GM23338 (cell line): Measurements from ENCODE around the gene PIK3IP1. TPM values are rescaled to one million over a fixed set of nuclear protein-coding genes. Genes with fewer than 3 reads are reported as not detected.

Source experiments
- ATAC-seq: fragments of 200-7000 bp; cut with Tn5 transposase; 3 replicates; pipeline ENCODE4 v1.9.1; 2020
- DNase-seq: peaks from one replicate; pipeline ENCODE4 v3.0.0-alpha.2; 2015; ENCODE audit warnings: low spot score
- H2AFZ ChIP-seq: fragments of 200-600 bp; sonication (generic); 2 replicates; pipeline ENCODE4 v1.8.0; 2016; ENCODE audit warnings: antibody characterized with exemption, mild to moderate bottlenecking, moderate library complexity
- H3F3A ChIP-seq: fragments of 200-600 bp; sonication (generic); replicated peaks from 2 replicates; pipeline ENCODE4 v1.8.0; 2017; ENCODE audit warnings: antibody characterized with exemption, mixed run types, low read depth
- H3K27ac ChIP-seq: fragments of 200-600 bp; sonication (generic); 2 replicates; pipeline ENCODE4 v1.6.1; 2016; ENCODE audit warnings: low read depth
- H3K27me3 ChIP-seq: fragments of 200-600 bp; sonication (generic); 2 replicates; pipeline ENCODE4 v1.8.0; 2016; ENCODE audit warnings: mild to moderate bottlenecking, mixed run types, moderate library complexity; ENCODE audit not compliant: insufficient read depth
- H3K36me3 ChIP-seq: fragments of 200-600 bp; sonication (generic); 2 replicates; pipeline ENCODE4 v1.8.0; 2016; ENCODE audit warnings: mild to moderate bottlenecking; ENCODE audit not compliant: insufficient read depth
- H3K4me1 ChIP-seq: fragments of 200-600 bp; sonication (generic); 2 replicates; pipeline ENCODE4 v1.8.0; 2016; ENCODE audit warnings: mild to moderate bottlenecking, moderate library complexity; ENCODE audit not compliant: insufficient read depth
- H3K4me2 ChIP-seq: fragments of 200-600 bp; sonication (generic); 2 replicates; pipeline ENCODE4 v1.7.1; 2017; ENCODE audit warnings: mixed run types
- H3K4me3 ChIP-seq: fragments of 200-600 bp; sonication (generic); 2 replicates; pipeline ENCODE4 v1.6.1; 2016; ENCODE audit warnings: mixed run types
- H3K79me2 ChIP-seq: fragments of 200-600 bp; sonication (generic); replicated peaks from 2 replicates; pipeline ENCODE4 v1.8.0; 2017; ENCODE audit warnings: mild to moderate bottlenecking; ENCODE audit not compliant: insufficient read depth
- H3K9me2 ChIP-seq: fragments of 200-600 bp; sonication (generic); 2 replicates; pipeline ENCODE4 v1.8.0; 2017; ENCODE audit not compliant: insufficient read depth
- H4K20me1 ChIP-seq: fragments of 200-600 bp; sonication (generic); replicated peaks from 2 replicates; pipeline ENCODE4 v1.8.0; 2017; ENCODE audit warnings: mild to moderate bottlenecking; ENCODE audit not compliant: insufficient read depth
- H3K27ac Mint-ChIP-seq: 2 replicates; pipeline ENCODE4 v1.8.0; 2020; ENCODE audit warnings: inconsistent platforms, mild to moderate bottlenecking, moderate library complexity, mixed read lengths
- H3K27me3 Mint-ChIP-seq: 3 replicates; pipeline ENCODE4 v1.8.0; 2022; ENCODE audit warnings: low read depth, mild to moderate bottlenecking, moderate library complexity, mixed read lengths, inconsistent platforms; ENCODE audit not compliant: insufficient read depth, poor library complexity
- H3K36me3 Mint-ChIP-seq: 3 replicates; pipeline ENCODE4 v1.8.0; 2021; ENCODE audit warnings: low read depth, mild to moderate bottlenecking, inconsistent platforms, moderate library complexity, mixed read lengths
- H3K4me1 Mint-ChIP-seq: 3 replicates; pipeline ENCODE4 v1.8.0; 2020; ENCODE audit warnings: mild to moderate bottlenecking, inconsistent platforms, mixed read lengths
- H3K4me3 Mint-ChIP-seq: 3 replicates; pipeline ENCODE4 v1.8.0; 2021; ENCODE audit warnings: moderate library complexity, mild to moderate bottlenecking, inconsistent platforms, mixed read lengths
- H3K9me3 Mint-ChIP-seq: 3 replicates; pipeline ENCODE4 v1.8.0; 2020; ENCODE audit warnings: moderate library complexity, mild to moderate bottlenecking, inconsistent platforms, mixed read lengths
- EZH2 ChIP-seq: fragments of 200-600 bp; sonication (generic); IDR thresholded peaks from one replicate; pipeline ENCODE4 v1.8.0; 2017; ENCODE audit warnings: antibody characterized with exemption, mild to moderate bottlenecking, low read depth; ENCODE audit not compliant: unreplicated experiment
- EZH2phosphoT487 ChIP-seq: fragments of 200-600 bp; sonication (generic); IDR thresholded peaks from one replicate; pipeline ENCODE4 v1.8.1; 2018; ENCODE audit warnings: antibody characterized with exemption; ENCODE audit not compliant: unreplicated experiment
- JUNB ChIP-seq: IDR thresholded peaks from one replicate; pipeline ENCODE4 v1.6.1; 2016; ENCODE audit warnings: antibody characterized with exemption; ENCODE audit not compliant: unreplicated experiment
- ZNF331 ChIP-seq: fragments of 250-450 bp; sonication (Bioruptor Pico); IDR thresholded peaks from 2 replicates; pipeline ENCODE4 v1.5.0; 2020; ENCODE audit warnings: low read depth, mild to moderate bottlenecking, moderate library complexity
- ZNF462 ChIP-seq: fragments of 250-450 bp; sonication (Bioruptor Pico); IDR thresholded peaks from 2 replicates; pipeline ENCODE4 v1.5.0; 2020; ENCODE audit warnings: mild to moderate bottlenecking, moderate library complexity
- polyA plus RNA-seq: library from polyadenylated mRNA; unstranded; fragments of >200 nt; fragmentation: Nextera tagmentation; extraction: Ambion mirVana; gene quantifications from 2 replicates; pipeline ENCODE4 v1.2.1, GENCODE V29; 2016
- total RNA-seq: library from RNA; depleted of rRNA; stranded (reverse); fragments of >200 nt; shearing (Covaris generic); gene quantifications from 2 replicates; pipeline ENCODE4 v1.2.3, GENCODE V29; 2014
- TF ChIP-seq, protein P1 (sequence below), 2 experiments: fragments of 200-600 bp in 1 of 2; sonication (generic) in 1 of 2; conservative IDR thresholded peaks; 2 replicates each; pipeline versions ENCODE4 v1.5.1 to v1.6.1; 2016 to 2017; ENCODE audit warnings: antibody characterized with exemption in 2 of 2, low read depth in 2 of 2, mild to moderate bottlenecking in 2 of 2, moderate library complexity in 1 of 2

PIK3IP1 gene
- total and polyA plus RNA-seq, 2 experiments from 2014 or later: 1.1 to 2.2 TPM

- TF ChIP-seq ZNF462 (no peak), ZNF331 (CRISPR knock-in tag) (no peak)
Observed at GRCh38 chr22:31287818-31288495, 4.3 kb downstream of the PIK3IP1 start (continued).

- H4K20me1 ChIP-seq: no peaks in the 10 kb centered on the region
- H3F3A ChIP-seq: peaks cover 5% of the 10 kb centered on the region; the same call in 1 of the 2 replicates
- H3K27ac ChIP-seq: no peak overlapping the region
- Mint-ChIP-seq H3K27me3 (peaks cover 14% of the 10 kb centered on the region), H3K9me3 (no peaks in the 10 kb centered on the region), H3K27ac (no peak overlapping the region), H3K36me3 (no peaks in the 10 kb centered on the region), H3K4me3 (no peak overlapping the region), H3K4me1 (peaks cover 17% of the 10 kb centered on the region)
- H3K79me2 ChIP-seq: no peaks in the 10 kb centered on the region
- no peak overlapping the region for H3K4me3 ChIP-seq
- no peaks in the 10 kb centered on the region for H3K9me2 ChIP-seq
- no peak for ATAC-seq
- 0 out of 2 replicates have a peak, but pooled peaks cover 2% of the 10 kb centered on the region for H3K4me1 ChIP-seq
- peaks cover 22% of the 10 kb centered on the region for H3K27me3 ChIP-seq
- no peak for DNase-seq
- no peak overlapping the region for H3K4me2 ChIP-seq
- no peak overlapping the region for H2AFZ ChIP-seq
- H3K36me3 ChIP-seq: no peaks in the 10 kb centered on the region
- TF ChIP-seq EZH2: no peak
- TF ChIP-seq EZH2phosphoT487: no peak
- no peak for TF ChIP-seq JUNB
- TF ChIP-seq, protein P1, sequence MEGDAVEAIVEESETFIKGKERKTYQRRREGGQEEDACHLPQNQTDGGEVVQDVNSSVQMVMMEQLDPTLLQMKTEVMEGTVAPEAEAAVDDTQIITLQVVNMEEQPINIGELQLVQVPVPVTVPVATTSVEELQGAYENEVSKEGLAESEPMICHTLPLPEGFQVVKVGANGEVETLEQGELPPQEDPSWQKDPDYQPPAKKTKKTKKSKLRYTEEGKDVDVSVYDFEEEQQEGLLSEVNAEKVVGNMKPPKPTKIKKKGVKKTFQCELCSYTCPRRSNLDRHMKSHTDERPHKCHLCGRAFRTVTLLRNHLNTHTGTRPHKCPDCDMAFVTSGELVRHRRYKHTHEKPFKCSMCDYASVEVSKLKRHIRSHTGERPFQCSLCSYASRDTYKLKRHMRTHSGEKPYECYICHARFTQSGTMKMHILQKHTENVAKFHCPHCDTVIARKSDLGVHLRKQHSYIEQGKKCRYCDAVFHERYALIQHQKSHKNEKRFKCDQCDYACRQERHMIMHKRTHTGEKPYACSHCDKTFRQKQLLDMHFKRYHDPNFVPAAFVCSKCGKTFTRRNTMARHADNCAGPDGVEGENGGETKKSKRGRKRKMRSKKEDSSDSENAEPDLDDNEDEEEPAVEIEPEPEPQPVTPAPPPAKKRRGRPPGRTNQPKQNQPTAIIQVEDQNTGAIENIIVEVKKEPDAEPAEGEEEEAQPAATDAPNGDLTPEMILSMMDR (conservative IDR thresholded peaks at IDR 0.05; ENCODE audit: low read depth in 2 of 2): no peak
Observed at GRCh38 chr22:31286360-31287255, 5.7 kb downstream of the PIK3IP1 start.
